Ishikawa (cell line): Measurements from ENCODE around the gene SEC16A.

Experiments used
- CEBPB ChIP-seq: IDR thresholded peaks from 2 replicates; pipeline ENCODE4 v1.6.1; 2012
- EGR1 ChIP-seq: IDR thresholded peaks from 2 replicates; pipeline ENCODE4 v1.6.1; 2012
- NFIC ChIP-seq: IDR thresholded peaks from 2 replicates; pipeline ENCODE4 v1.6.1; 2012
- RAD21 ChIP-seq: IDR thresholded peaks from 2 replicates; pipeline ENCODE4 v1.6.1; 2012; ENCODE audit warnings: low read depth
- TAF1 ChIP-seq: IDR thresholded peaks from 2 replicates; pipeline ENCODE4 v1.6.1; 2012; ENCODE audit warnings: low read depth, mild to moderate bottlenecking
- TCF12 ChIP-seq: IDR thresholded peaks from 2 replicates; pipeline ENCODE4 v1.6.1; 2012; ENCODE audit warnings: low read depth
- YY1 ChIP-seq: IDR thresholded peaks from 2 replicates; pipeline ENCODE4 v1.6.1; 2012; ENCODE audit warnings: low read depth
- TF ChIP-seq, protein P1 (sequence below): IDR thresholded peaks from 2 replicates; pipeline ENCODE4 v1.6.1; 2012; ENCODE audit warnings: low read depth, mild to moderate bottlenecking

- TF ChIP-seq YY1 (no peak), RAD21 (no peak), CEBPB (no peak), NFIC (no peak), TAF1 (no peak), TCF12 (no peak), EGR1 (no peak)
- TF ChIP-seq, protein P1, sequence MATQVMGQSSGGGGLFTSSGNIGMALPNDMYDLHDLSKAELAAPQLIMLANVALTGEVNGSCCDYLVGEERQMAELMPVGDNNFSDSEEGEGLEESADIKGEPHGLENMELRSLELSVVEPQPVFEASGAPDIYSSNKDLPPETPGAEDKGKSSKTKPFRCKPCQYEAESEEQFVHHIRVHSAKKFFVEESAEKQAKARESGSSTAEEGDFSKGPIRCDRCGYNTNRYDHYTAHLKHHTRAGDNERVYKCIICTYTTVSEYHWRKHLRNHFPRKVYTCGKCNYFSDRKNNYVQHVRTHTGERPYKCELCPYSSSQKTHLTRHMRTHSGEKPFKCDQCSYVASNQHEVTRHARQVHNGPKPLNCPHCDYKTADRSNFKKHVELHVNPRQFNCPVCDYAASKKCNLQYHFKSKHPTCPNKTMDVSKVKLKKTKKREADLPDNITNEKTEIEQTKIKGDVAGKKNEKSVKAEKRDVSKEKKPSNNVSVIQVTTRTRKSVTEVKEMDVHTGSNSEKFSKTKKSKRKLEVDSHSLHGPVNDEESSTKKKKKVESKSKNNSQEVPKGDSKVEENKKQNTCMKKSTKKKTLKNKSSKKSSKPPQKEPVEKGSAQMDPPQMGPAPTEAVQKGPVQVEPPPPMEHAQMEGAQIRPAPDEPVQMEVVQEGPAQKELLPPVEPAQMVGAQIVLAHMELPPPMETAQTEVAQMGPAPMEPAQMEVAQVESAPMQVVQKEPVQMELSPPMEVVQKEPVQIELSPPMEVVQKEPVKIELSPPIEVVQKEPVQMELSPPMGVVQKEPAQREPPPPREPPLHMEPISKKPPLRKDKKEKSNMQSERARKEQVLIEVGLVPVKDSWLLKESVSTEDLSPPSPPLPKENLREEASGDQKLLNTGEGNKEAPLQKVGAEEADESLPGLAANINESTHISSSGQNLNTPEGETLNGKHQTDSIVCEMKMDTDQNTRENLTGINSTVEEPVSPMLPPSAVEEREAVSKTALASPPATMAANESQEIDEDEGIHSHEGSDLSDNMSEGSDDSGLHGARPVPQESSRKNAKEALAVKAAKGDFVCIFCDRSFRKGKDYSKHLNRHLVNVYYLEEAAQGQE, result no peak
These were observed 20.2 kb upstream of the SEC16A start for GRCh38 chr9:136502940-136503550.
